LHCN-M2 (cell line): ENCODE data around the gene LYPLAL1. TPM values are rescaled to one million over a fixed set of nuclear protein-coding genes. Genes with fewer than 3 reads are reported as not detected.

Source experiments
- DNase-seq: peaks from one replicate; pipeline ENCODE4 v3.0.0-alpha.2; 2012; ENCODE audit warnings: low read depth
- polyA plus RNA-seq: library from polyadenylated mRNA; unstranded; fragments of >200 nt; gene quantifications from one replicate; pipeline ENCODE4 v1.2.1, GENCODE V29; 2012; ENCODE audit warnings: missing spikeins
- total RNA-seq: library from RNA; depleted of rRNA; stranded (reverse); fragments of >200 nt; gene quantifications from 2 replicates; pipeline ENCODE4 v1.2.3, GENCODE V29; 2014; rRNA removed

Gene LYPLAL1
- total RNA-seq, result 11.2 and 12.6 TPM in 2 replicates
- 15.3 TPM for polyA plus RNA-seq

GRCh38 chr1:219173758-219174459, at the start of gene LYPLAL1:
Gene LYPLAL1 (plus strand): TSS chr1:219173878. CDS start chr1:219173891, 13 bp downstream.
- DNase-seq, result peak; percentile 89

- DNase-seq, result no peak
Measured at GRCh38 chr1:219124163-219124562, 49.5 kb upstream of the LYPLAL1 start.

- no peak for DNase-seq
Measured at GRCh38 chr1:219125342-219125741, 48.3 kb upstream of the LYPLAL1 start.

GRCh38 chr1:219126377-219126776, 47.3 kb upstream of the LYPLAL1 start:
- no peak for DNase-seq

GRCh38 chr1:219128957-219129356, 44.7 kb upstream of the LYPLAL1 start:
- peak; percentile 32 for DNase-seq

GRCh38 chr1:219130366-219130935, 43.2 kb upstream of the LYPLAL1 start:
- no peak for DNase-seq

GRCh38 chr1:219132939-219133338, 40.7 kb upstream of the LYPLAL1 start:
- no peak for DNase-seq

GRCh38 chr1:219138747-219139146, 34.9 kb upstream of the LYPLAL1 start:
- no peak for DNase-seq

GRCh38 chr1:219140303-219140877, 33.3 kb upstream of the LYPLAL1 start:
- DNase-seq, result no peak

GRCh38 chr1:219143735-219144134, 29.9 kb upstream of the LYPLAL1 start:
- DNase-seq, result peak; percentile 66

GRCh38 chr1:219144658-219145315, 28.9 kb upstream of the LYPLAL1 start:
- DNase-seq, result no peak

GRCh38 chr1:219147571-219148019, 26.1 kb upstream of the LYPLAL1 start:
- DNase-seq, result no peak

- no peak for DNase-seq
Measured at GRCh38 chr1:219149009-219149577, 24.6 kb upstream of the LYPLAL1 start.

- no peak for DNase-seq
Measured at GRCh38 chr1:219149953-219150352, 23.7 kb upstream of the LYPLAL1 start.

GRCh38 chr1:219150913-219151312, 22.8 kb upstream of the LYPLAL1 start:
- no peak for DNase-seq

- no peak for DNase-seq
Measured at GRCh38 chr1:219151467-219151866, 22.2 kb upstream of the LYPLAL1 start.

- DNase-seq, result peak; percentile 18
Measured at GRCh38 chr1:219152751-219153150, 20.9 kb upstream of the LYPLAL1 start.

- DNase-seq, result no peak
Measured at GRCh38 chr1:219153723-219154122, 20.0 kb upstream of the LYPLAL1 start.

GRCh38 chr1:219155135-219155534, 18.5 kb upstream of the LYPLAL1 start:
- peak; percentile 76 for DNase-seq

- DNase-seq, result peak; percentile 53
Measured at GRCh38 chr1:219159946-219160645, 13.6 kb upstream of the LYPLAL1 start.

- peak; percentile 58 for DNase-seq
Measured at GRCh38 chr1:219160967-219161366, 12.7 kb upstream of the LYPLAL1 start.
